Measurements from ENCODE around the gene KCNT2. TPM values are rescaled to one million over a fixed set of nuclear protein-coding genes. Genes with fewer than 3 reads are reported as not detected.

The KCNT2 gene
- total and polyA plus RNA-seq, 5 donors from 2014 or later = not detected

GRCh38 chr1:196205882-196206281 lies 402.4 kb downstream of the KCNT2 start:
- H3K4me1 ChIP-seq (ENCODE audit: control insufficient read depth, insufficient read depth, low read length, poor library complexity, severe bottlenecking) = no peaks in the 10 kb centered on the region
- Mint-ChIP-seq H3K27ac (no peak overlapping the region), H3K4me1 (no peaks in the 10 kb centered on the region), H3K4me3 (no peak overlapping the region), H3K9me3 (peaks cover 0 to 12% (median 5%) of the 10 kb centered on the region in 7 donors), H3K27me3 (no peaks in the 10 kb centered on the region), H3K36me3 (no peaks in the 10 kb centered on the region)
- DNase-seq = no peak
- ATAC-seq (ENCODE audit: low read depth in 2 of 2) = no peak
- H3K36me3 ChIP-seq (ENCODE audit: control insufficient read depth, insufficient read depth, low read length) = no peaks in the 10 kb centered on the region
- H3K27ac ChIP-seq (ENCODE audit: insufficient read depth, low read length, poor library complexity, severe bottlenecking) = no peak overlapping the region
- no peaks in the 10 kb centered on the region for H3K9me3 ChIP-seq (ENCODE audit: control insufficient read depth in 2 of 2, low read length in 2 of 2)
- H3K4me3 ChIP-seq (ENCODE audit: low read depth, low read length) = no peak overlapping the region
- no peaks in the 10 kb centered on the region for H3K27me3 ChIP-seq (ENCODE audit: control insufficient read depth, insufficient read depth, low read length)

DNA sequence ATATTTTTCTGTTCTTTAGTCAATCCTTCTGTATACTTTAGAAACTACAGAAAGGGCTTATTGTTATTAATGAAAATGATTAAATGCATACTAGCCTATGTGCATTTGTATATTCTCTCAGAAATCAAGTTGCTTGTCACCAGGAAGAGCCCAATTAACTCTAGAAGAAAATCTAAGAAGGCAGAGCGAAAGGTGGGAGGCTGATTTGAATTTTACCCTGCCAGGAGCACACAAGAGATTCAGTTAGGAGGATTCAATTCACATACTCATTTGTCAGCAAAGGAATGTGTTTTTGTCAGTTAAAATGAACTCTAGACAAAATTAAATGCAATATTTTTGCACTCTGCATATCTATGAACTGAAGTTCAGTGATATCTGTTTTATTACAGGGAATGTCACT lies 411.8 kb downstream of the KCNT2 start:
- Mint-ChIP-seq H3K9me3 (peaks cover 0 to 9% (median 5%) of the 10 kb centered on the region in 7 donors), H3K27me3 (no peaks in the 10 kb centered on the region), H3K36me3 (no peaks in the 10 kb centered on the region), H3K27ac (no peak overlapping the region), H3K4me3 (no peak overlapping the region), H3K4me1 (no peaks in the 10 kb centered on the region)
- Histone ChIP-seq H3K36me3 (ENCODE audit: control insufficient read depth, insufficient read depth, low read length) (no peaks in the 10 kb centered on the region), H3K4me1 (ENCODE audit: control insufficient read depth, insufficient read depth, low read length, poor library complexity, severe bottlenecking) (no peaks in the 10 kb centered on the region), H3K27ac (ENCODE audit: insufficient read depth, low read length, poor library complexity, severe bottlenecking) (no peak overlapping the region), H3K9me3 (ENCODE audit: control insufficient read depth in 2 of 2, low read length in 2 of 2) (no peaks in the 10 kb centered on the region), H3K27me3 (ENCODE audit: control insufficient read depth, insufficient read depth, low read length) (no peaks in the 10 kb centered on the region), H3K4me3 (ENCODE audit: low read depth, low read length) (no peak overlapping the region)
- ATAC-seq (ENCODE audit: low read depth in 2 of 2) (no peak), DNase-seq (no peak)

- ATAC-seq (ENCODE audit: low read depth in 2 of 2) = no peak
- no peaks in the 10 kb centered on the region for H3K9me3 ChIP-seq (ENCODE audit: control insufficient read depth in 2 of 2, low read length in 2 of 2)
Observed at GRCh38 chr1:196193896-196194559, 414.2 kb downstream of the KCNT2 start.

GRCh38 chr1:196183941-196184340 lies 424.3 kb downstream of the KCNT2 start:
- ATAC-seq (ENCODE audit: low read depth in 2 of 2) = no peak
- no peak overlapping the region for H3K27ac ChIP-seq (ENCODE audit: insufficient read depth, low read length, poor library complexity, severe bottlenecking)

More at GRCh38 chr1:196193896-196194559, 414.2 kb downstream of the KCNT2 start:
- Histone ChIP-seq H3K27ac (ENCODE audit: insufficient read depth, low read length, poor library complexity, severe bottlenecking) (no peak overlapping the region), H3K4me1 (ENCODE audit: control insufficient read depth, insufficient read depth, low read length, poor library complexity, severe bottlenecking) (no peaks in the 10 kb centered on the region), H3K36me3 (ENCODE audit: control insufficient read depth, insufficient read depth, low read length) (no peaks in the 10 kb centered on the region), H3K4me3 (ENCODE audit: low read depth, low read length) (no peak overlapping the region), H3K27me3 (ENCODE audit: control insufficient read depth, insufficient read depth, low read length) (no peaks in the 10 kb centered on the region)
- H3K27ac Mint-ChIP-seq = peak overlapping the region in 1 of 3 donors; percentile 86
- no peaks in the 10 kb centered on the region for H3K27me3 Mint-ChIP-seq
- no peaks in the 10 kb centered on the region for H3K36me3 Mint-ChIP-seq
- H3K4me3 Mint-ChIP-seq = peak overlapping the region in 1 of 4 donors; percentile 69
- peaks cover 0 to 25% (median 7%) of the 10 kb centered on the region in 7 donors for H3K9me3 Mint-ChIP-seq
- H3K4me1 Mint-ChIP-seq = no peaks in the 10 kb centered on the region
- no peak for DNase-seq

DNA sequence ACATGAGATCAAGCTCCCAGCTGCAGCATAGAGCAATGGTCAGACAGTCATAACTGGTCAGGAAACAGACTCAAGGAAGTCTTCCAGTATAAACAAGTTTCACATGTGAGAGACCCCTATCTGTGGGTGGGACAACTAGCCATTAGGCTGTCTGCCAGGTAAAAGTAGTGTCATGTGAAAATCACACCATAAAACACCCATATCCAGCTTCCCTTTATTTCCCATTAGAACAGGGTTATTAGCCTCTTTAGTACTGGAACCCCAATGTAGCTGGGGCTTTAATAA lies 426.7 kb downstream of the KCNT2 start:
- Mint-ChIP-seq H3K27ac (no peak overlapping the region), H3K27me3 (no peaks in the 10 kb centered on the region), H3K4me1 (no peaks in the 10 kb centered on the region), H3K4me3 (no peak overlapping the region), H3K36me3 (no peaks in the 10 kb centered on the region), H3K9me3 (peaks cover 0 to 9% (median 5%) of the 10 kb centered on the region in 7 donors)
- Histone ChIP-seq H3K9me3 (ENCODE audit: control insufficient read depth in 2 of 2, low read length in 2 of 2) (no peaks in the 10 kb centered on the region), H3K4me1 (ENCODE audit: control insufficient read depth, insufficient read depth, low read length, poor library complexity, severe bottlenecking) (no peaks in the 10 kb centered on the region), H3K27me3 (ENCODE audit: control insufficient read depth, insufficient read depth, low read length) (no peaks in the 10 kb centered on the region), H3K27ac (ENCODE audit: insufficient read depth, low read length, poor library complexity, severe bottlenecking) (no peak overlapping the region), H3K4me3 (ENCODE audit: low read depth, low read length) (no peak overlapping the region), H3K36me3 (ENCODE audit: control insufficient read depth, insufficient read depth, low read length) (no peaks in the 10 kb centered on the region)
- no peak for DNase-seq
- no peak for ATAC-seq (ENCODE audit: low read depth in 2 of 2)

More at GRCh38 chr1:196183941-196184340, 424.3 kb downstream of the KCNT2 start:
- Mint-ChIP-seq H3K4me1 (no peaks in the 10 kb centered on the region), H3K9me3 (peaks cover 0 to 9% (median 5%) of the 10 kb centered on the region in 7 donors), H3K27me3 (no peaks in the 10 kb centered on the region), H3K4me3 (no peak overlapping the region), H3K36me3 (no peaks in the 10 kb centered on the region), H3K27ac (no peak overlapping the region)
- Histone ChIP-seq H3K27me3 (ENCODE audit: control insufficient read depth, insufficient read depth, low read length) (no peaks in the 10 kb centered on the region), H3K4me3 (ENCODE audit: low read depth, low read length) (no peak overlapping the region), H3K9me3 (ENCODE audit: control insufficient read depth in 2 of 2, low read length in 2 of 2) (no peaks in the 10 kb centered on the region), H3K36me3 (ENCODE audit: control insufficient read depth, insufficient read depth, low read length) (no peaks in the 10 kb centered on the region), H3K4me1 (ENCODE audit: control insufficient read depth, insufficient read depth, low read length, poor library complexity, severe bottlenecking) (no peaks in the 10 kb centered on the region)
- DNase-seq = no peak

DNA sequence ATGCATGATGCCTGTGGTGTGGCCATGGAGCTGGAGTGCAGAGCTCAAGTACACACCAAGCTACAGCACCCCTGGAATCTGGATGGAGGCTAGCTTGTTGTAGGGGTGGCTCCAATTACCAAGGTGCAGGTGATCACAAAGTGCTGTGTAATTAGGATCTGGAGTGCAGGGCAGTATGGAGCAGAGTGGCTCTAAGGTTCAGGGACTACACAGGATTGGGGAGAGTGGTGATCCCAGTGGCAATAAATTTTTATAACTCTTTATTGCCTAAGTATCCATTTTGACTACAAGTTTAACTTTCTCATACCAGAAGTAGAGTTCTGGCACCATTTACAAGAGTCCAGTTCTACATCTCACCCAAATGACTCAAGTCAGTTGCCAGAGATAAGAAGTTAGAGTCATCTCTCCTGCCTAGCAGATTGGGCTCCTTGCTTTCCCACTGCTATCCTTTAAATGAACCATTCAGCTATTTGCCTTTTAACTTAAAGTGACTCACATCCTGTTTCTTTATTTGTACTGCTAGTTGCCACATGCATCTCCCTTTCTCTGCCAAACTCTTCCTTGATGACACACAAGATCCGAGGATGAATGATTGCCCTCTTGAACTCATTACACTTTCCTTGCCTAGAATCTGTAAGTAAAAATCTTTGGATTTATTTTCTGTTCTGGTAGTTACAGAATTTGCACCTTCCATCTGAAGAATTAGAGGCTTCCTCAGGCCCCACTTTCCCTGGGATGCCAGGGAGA lies 427.2 kb downstream of the KCNT2 start:
- Histone ChIP-seq H3K36me3 (ENCODE audit: control insufficient read depth, insufficient read depth, low read length) (no peaks in the 10 kb centered on the region), H3K27ac (ENCODE audit: insufficient read depth, low read length, poor library complexity, severe bottlenecking) (no peak overlapping the region), H3K27me3 (ENCODE audit: control insufficient read depth, insufficient read depth, low read length) (no peaks in the 10 kb centered on the region), H3K9me3 (ENCODE audit: control insufficient read depth in 2 of 2, low read length in 2 of 2) (no peaks in the 10 kb centered on the region), H3K4me3 (ENCODE audit: low read depth, low read length) (no peak overlapping the region), H3K4me1 (ENCODE audit: control insufficient read depth, insufficient read depth, low read length, poor library complexity, severe bottlenecking) (no peaks in the 10 kb centered on the region)
- ATAC-seq (ENCODE audit: low read depth in 2 of 2) (no peak), DNase-seq (no peak)
- no peak overlapping the region for H3K4me3 Mint-ChIP-seq
- no peaks in the 10 kb centered on the region for H3K4me1 Mint-ChIP-seq
- H3K9me3 Mint-ChIP-seq = peaks cover 0 to 6% (median 5%) of the 10 kb centered on the region in 7 donors
- no peaks in the 10 kb centered on the region for H3K36me3 Mint-ChIP-seq
- no peak overlapping the region for H3K27ac Mint-ChIP-seq
- H3K27me3 Mint-ChIP-seq = no peaks in the 10 kb centered on the region

- peaks cover 0 to 11% (median 4%) of the 10 kb centered on the region in 7 donors for H3K9me3 Mint-ChIP-seq
- no peaks in the 10 kb centered on the region for H3K9me3 ChIP-seq (ENCODE audit: control insufficient read depth in 2 of 2, low read length in 2 of 2)
- H3K27me3 Mint-ChIP-seq = no peaks in the 10 kb centered on the region
- H3K4me3 ChIP-seq (ENCODE audit: low read depth, low read length) = no peak overlapping the region
- H3K27ac Mint-ChIP-seq = no peak overlapping the region
- no peak overlapping the region for H3K27ac ChIP-seq (ENCODE audit: insufficient read depth, low read length, poor library complexity, severe bottlenecking)
- no peak overlapping the region for H3K4me3 Mint-ChIP-seq
- no peaks in the 10 kb centered on the region for H3K36me3 Mint-ChIP-seq
- H3K4me1 Mint-ChIP-seq = no peaks in the 10 kb centered on the region
- no peaks in the 10 kb centered on the region for H3K36me3 ChIP-seq (ENCODE audit: control insufficient read depth, insufficient read depth, low read length)
- ATAC-seq (ENCODE audit: low read depth in 2 of 2) = no peak
- H3K27me3 ChIP-seq (ENCODE audit: control insufficient read depth, insufficient read depth, low read length) = no peaks in the 10 kb centered on the region
- no peak for DNase-seq
- no peaks in the 10 kb centered on the region for H3K4me1 ChIP-seq (ENCODE audit: control insufficient read depth, insufficient read depth, low read length, poor library complexity, severe bottlenecking)
Observed at GRCh38 chr1:196178083-196178635, 430.1 kb downstream of the KCNT2 start.
